Measurements from ENCODE around the gene METAP2. TPM values are rescaled to one million over a fixed set of nuclear protein-coding genes. Genes with fewer than 3 reads are reported as not detected.
"Not testable (repeated sequence)": the region's sequence is repeated elsewhere in the genome, so short reads cannot be mapped to it uniquely, and the experiment has no call there.

METAP2 gene
- total and polyA plus RNA-seq, 2 donors (not counting 3 experiments of a cell fraction or from before 2014, with no cell fraction given) = 28.5 to 105 TPM

DNA sequence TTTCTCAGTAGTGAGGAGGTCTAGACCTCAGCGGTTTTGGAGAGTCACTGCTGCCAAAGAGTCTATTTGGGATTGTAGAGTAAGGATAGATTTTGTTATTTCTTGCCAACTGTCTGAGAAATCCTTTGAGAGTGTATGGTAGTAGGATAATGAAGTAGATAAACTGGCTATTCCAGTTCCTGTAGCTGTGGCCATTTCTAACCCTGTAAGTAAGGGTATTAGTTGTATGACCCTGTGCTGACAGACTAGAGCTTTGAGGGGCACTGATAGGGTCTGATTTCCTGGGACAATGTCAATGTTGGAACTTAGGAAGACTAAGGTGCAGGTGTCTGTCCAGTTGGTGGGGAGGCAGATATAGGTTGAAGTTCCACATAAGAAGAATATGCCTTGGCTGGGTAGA is 24.3 kb upstream of the METAP2 start:
- H3K4me3 ChIP-seq (replicated peaks in 1 of 3; ENCODE audit: insufficient read depth in 1 of 3, low read depth in 1 of 3, low read length in 3 of 3); H3K9me1 ChIP-seq (replicated peaks; ENCODE audit: control insufficient read depth, extremely low read depth, insufficient read depth, low read length); H3K9ac ChIP-seq (replicated peaks; ENCODE audit: extremely low read depth, insufficient read depth, low read length); CTCF ChIA-PET; intact Hi-C loops (cut with micrococcal nuclease); BruUV-seq (replicated peaks); H3K79me2 ChIP-seq (ENCODE audit: control insufficient read depth, insufficient read depth, low read length); POLR2A ChIA-PET; H2AFZ ChIP-seq (ENCODE audit: low read depth, low read length); H3K36me3 ChIP-seq (ENCODE audit: control insufficient read depth in 2 of 2, extremely low read depth in 1 of 2, insufficient read depth in 2 of 2, low read length in 2 of 2); H4K20me1 ChIP-seq (replicated peaks; ENCODE audit: control insufficient read depth, extremely low read depth, insufficient read depth, low read length); FAIRE-seq; DNase-seq (ENCODE audit: low read depth, low spot score); H3K27ac ChIP-seq (ENCODE audit: insufficient read depth, low read depth, low read length); H3K4me2 ChIP-seq (ENCODE audit: insufficient read depth, low read length); H3K9me3 ChIP-seq (replicated peaks; ENCODE audit: control insufficient read depth, insufficient read depth, low read length); H3K4me1 ChIP-seq (ENCODE audit: control insufficient read depth, extremely low read depth, insufficient read depth, low read length); dilution Hi-C loops (cut with MboI; ENCODE audit: extremely low pct_ligation_motif_present, low sequenced_read_pairs): not testable (repeated sequence)
- peaks cover 24 to 27% of the 10 kb centered on the region in 2 experiments for H3K27me3 ChIP-seq (ENCODE audit: control insufficient read depth in 2 of 2, insufficient read depth in 2 of 2, low read length in 2 of 2)

DNA sequence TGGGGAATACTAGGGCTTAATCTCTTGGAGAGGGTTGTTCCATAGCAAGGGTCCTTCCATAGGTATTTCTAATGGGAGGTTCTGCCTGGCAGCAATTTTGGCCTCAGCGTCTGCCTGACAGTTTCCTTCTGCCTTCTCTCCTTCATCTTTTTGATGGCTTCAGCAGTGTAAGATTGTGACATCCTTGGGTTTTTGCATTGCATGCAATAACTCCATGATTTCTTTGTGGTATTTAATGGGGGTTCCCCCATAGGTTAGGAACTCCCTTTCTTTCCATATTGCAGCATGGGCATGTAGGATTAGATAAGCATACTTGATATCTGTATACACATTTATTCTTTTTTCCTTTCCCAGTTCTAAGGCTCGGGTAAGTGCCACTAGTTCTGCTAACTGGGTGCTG is 21.5 kb upstream of the METAP2 start:
- BruUV-seq (replicated peaks); H3K9me3 ChIP-seq (replicated peaks; ENCODE audit: control insufficient read depth, insufficient read depth, low read length); H3K9ac ChIP-seq (replicated peaks; ENCODE audit: extremely low read depth, insufficient read depth, low read length); H3K27me3 ChIP-seq (ENCODE audit: control insufficient read depth in 2 of 2, insufficient read depth in 2 of 2, low read length in 2 of 2); H4K20me1 ChIP-seq (replicated peaks; ENCODE audit: control insufficient read depth, extremely low read depth, insufficient read depth, low read length); intact Hi-C loops (cut with micrococcal nuclease); DNase-seq (ENCODE audit: low read depth, low spot score); H3K4me2 ChIP-seq (ENCODE audit: insufficient read depth, low read length); POLR2A ChIA-PET; H2AFZ ChIP-seq (ENCODE audit: low read depth, low read length); H3K4me3 ChIP-seq (replicated peaks in 1 of 3; ENCODE audit: insufficient read depth in 1 of 3, low read depth in 1 of 3, low read length in 3 of 3); H3K4me1 ChIP-seq (ENCODE audit: control insufficient read depth, extremely low read depth, insufficient read depth, low read length); H3K36me3 ChIP-seq (ENCODE audit: control insufficient read depth in 2 of 2, extremely low read depth in 1 of 2, insufficient read depth in 2 of 2, low read length in 2 of 2); H3K9me1 ChIP-seq (replicated peaks; ENCODE audit: control insufficient read depth, extremely low read depth, insufficient read depth, low read length); H3K79me2 ChIP-seq (ENCODE audit: control insufficient read depth, insufficient read depth, low read length); dilution Hi-C loops (cut with MboI; ENCODE audit: extremely low pct_ligation_motif_present, low sequenced_read_pairs); FAIRE-seq; H3K27ac ChIP-seq (ENCODE audit: insufficient read depth, low read depth, low read length): not testable (repeated sequence)
- CTCF ChIA-PET = interaction anchor here (1.1 kb wide), 1 partner anchor 8 kb away, joined by 3 read pairs; no protein-coding TSS in a partner anchor

DNA sequence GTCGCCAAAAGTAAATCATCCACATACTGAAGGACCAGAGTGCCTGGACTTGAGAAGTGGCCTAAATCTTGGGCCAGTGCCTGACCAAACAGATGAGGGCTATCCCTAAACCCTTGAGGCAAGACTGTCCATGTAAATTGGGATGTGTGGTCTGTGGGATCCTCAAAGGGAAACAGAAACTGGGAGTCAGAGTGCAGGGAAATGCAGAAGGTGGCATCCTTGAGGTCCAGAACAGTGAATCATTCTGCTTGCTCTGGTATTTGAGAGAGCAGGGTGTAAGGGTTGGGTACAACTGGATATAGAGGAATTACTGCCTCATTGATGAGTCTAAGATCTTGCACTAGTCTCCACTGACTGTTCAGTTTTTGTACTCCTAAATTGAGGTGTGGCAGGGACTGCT is 20.1 kb upstream of the METAP2 start:
- H3K36me3 ChIP-seq (ENCODE audit: control insufficient read depth in 2 of 2, extremely low read depth in 1 of 2, insufficient read depth in 2 of 2, low read length in 2 of 2); H3K9me3 ChIP-seq (replicated peaks; ENCODE audit: control insufficient read depth, insufficient read depth, low read length); DNase-seq (ENCODE audit: low read depth, low spot score); H3K79me2 ChIP-seq (ENCODE audit: control insufficient read depth, insufficient read depth, low read length); dilution Hi-C loops (cut with MboI; ENCODE audit: extremely low pct_ligation_motif_present, low sequenced_read_pairs); POLR2A ChIA-PET; H3K27ac ChIP-seq (ENCODE audit: insufficient read depth, low read depth, low read length); H3K4me3 ChIP-seq (replicated peaks in 1 of 3; ENCODE audit: insufficient read depth in 1 of 3, low read depth in 1 of 3, low read length in 3 of 3); H3K27me3 ChIP-seq (ENCODE audit: control insufficient read depth in 2 of 2, insufficient read depth in 2 of 2, low read length in 2 of 2); H4K20me1 ChIP-seq (replicated peaks; ENCODE audit: control insufficient read depth, extremely low read depth, insufficient read depth, low read length); H2AFZ ChIP-seq (ENCODE audit: low read depth, low read length); intact Hi-C loops (cut with micrococcal nuclease); H3K9ac ChIP-seq (replicated peaks; ENCODE audit: extremely low read depth, insufficient read depth, low read length); H3K9me1 ChIP-seq (replicated peaks; ENCODE audit: control insufficient read depth, extremely low read depth, insufficient read depth, low read length); H3K4me1 ChIP-seq (ENCODE audit: control insufficient read depth, extremely low read depth, insufficient read depth, low read length); H3K4me2 ChIP-seq (ENCODE audit: insufficient read depth, low read length); FAIRE-seq; CTCF ChIA-PET; BruUV-seq (replicated peaks): not testable (repeated sequence)

DNA sequence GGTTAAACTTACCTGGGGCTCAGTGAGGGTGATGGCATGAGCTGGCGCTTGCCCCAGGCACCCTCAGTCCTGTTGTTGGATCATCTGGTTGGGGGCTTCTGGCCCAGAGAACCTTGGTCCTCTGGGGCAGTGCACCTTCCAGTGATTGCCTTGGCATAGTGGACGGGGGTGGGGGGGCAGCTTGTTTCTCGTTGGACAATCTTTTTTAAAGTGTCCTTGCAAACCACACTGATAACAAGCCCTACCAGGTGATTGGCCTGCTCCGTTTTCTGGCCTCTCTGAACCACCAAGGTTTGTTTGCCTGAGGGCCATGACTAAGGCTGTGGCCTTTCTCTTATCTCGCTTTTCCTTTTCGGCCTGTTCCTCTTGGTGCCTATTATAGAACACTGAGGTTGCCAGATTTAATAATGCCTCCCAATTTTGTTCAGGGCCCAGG is 19.2 kb upstream of the METAP2 start:
- H3K9ac ChIP-seq (replicated peaks; ENCODE audit: extremely low read depth, insufficient read depth, low read length); H3K4me1 ChIP-seq (ENCODE audit: control insufficient read depth, extremely low read depth, insufficient read depth, low read length); dilution Hi-C loops (cut with MboI; ENCODE audit: extremely low pct_ligation_motif_present, low sequenced_read_pairs); H4K20me1 ChIP-seq (replicated peaks; ENCODE audit: control insufficient read depth, extremely low read depth, insufficient read depth, low read length); DNase-seq (ENCODE audit: low read depth, low spot score); H2AFZ ChIP-seq (ENCODE audit: low read depth, low read length); BruUV-seq (replicated peaks); H3K9me1 ChIP-seq (replicated peaks; ENCODE audit: control insufficient read depth, extremely low read depth, insufficient read depth, low read length); H3K9me3 ChIP-seq (replicated peaks; ENCODE audit: control insufficient read depth, insufficient read depth, low read length); H3K27ac ChIP-seq (ENCODE audit: insufficient read depth, low read depth, low read length); H3K4me2 ChIP-seq (ENCODE audit: insufficient read depth, low read length); H3K79me2 ChIP-seq (ENCODE audit: control insufficient read depth, insufficient read depth, low read length); POLR2A ChIA-PET; H3K4me3 ChIP-seq (replicated peaks in 1 of 3; ENCODE audit: insufficient read depth in 1 of 3, low read depth in 1 of 3, low read length in 3 of 3); H3K36me3 ChIP-seq (ENCODE audit: control insufficient read depth in 2 of 2, extremely low read depth in 1 of 2, insufficient read depth in 2 of 2, low read length in 2 of 2); CTCF ChIA-PET; H3K27me3 ChIP-seq (ENCODE audit: control insufficient read depth in 2 of 2, insufficient read depth in 2 of 2, low read length in 2 of 2); FAIRE-seq; intact Hi-C loops (cut with micrococcal nuclease): not testable (repeated sequence)

Measured in endothelial cell of umbilical vein (primary cell).